ENCODE measurements around the gene ACTMAP.

Gene ACTMAP

DNA sequence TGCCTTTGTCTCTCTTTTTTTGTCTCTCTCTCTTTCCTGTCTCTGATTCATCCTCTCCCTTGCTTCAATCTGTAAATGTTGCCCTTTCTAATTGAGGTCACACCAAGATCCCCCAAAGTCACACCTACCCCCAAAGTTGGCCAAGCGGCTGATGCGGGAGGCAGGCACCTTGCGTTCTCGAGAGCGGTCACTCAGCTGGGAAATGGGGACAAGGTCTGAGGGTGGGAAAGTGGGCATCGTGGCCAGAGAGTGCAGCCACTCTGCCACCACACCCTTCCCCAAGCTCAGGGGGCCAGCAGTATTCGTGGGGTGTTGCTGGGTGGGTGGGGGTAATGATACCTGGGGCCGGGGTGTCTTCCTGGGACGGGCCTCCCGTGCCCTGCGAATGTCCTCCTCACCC is 36.3 kb downstream of the ACTMAP start:
- no peak for FAIRE-seq
- TF ChIP-seq POLR2A (IDR thresholded peaks at IDR 0.05; ENCODE audit: low read depth, low read length) (no peak), POLR2AphosphoS5 (IDR thresholded peaks at IDR 0.05; ENCODE audit: low read depth, low read length) (no peak), TAF1 (IDR thresholded peaks at IDR 0.05; ENCODE audit: borderline replicate concordance, low read depth, low read length) (no peak)
- no peak for DNase-seq (ENCODE audit: insufficient read length)

DNA sequence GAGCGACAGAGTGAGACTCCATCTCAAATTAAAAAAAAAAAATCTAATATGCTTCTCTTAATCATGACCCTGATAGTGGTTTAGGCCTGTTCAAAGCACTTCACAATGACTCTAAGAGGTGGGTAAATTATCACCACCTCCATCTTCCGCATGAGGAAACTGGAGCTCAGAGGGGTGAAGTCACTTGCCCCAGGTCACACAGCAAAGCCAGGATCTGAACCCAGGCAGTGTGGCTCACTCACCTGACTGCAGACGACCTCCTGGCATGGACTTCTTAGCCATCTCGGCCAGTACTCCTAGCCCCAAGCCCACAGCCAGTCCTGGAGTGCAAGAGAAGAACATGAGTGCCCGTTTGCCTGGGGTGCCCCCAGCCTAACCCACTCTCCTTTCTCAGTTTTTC is 40.5 kb downstream of the ACTMAP start:
- FAIRE-seq (no peak), DNase-seq (ENCODE audit: insufficient read length) (no peak)
- TF ChIP-seq POLR2AphosphoS5 (IDR thresholded peaks at IDR 0.05; ENCODE audit: low read depth, low read length) (no peak), POLR2A (IDR thresholded peaks at IDR 0.05; ENCODE audit: low read depth, low read length) (no peak), TAF1 (IDR thresholded peaks at IDR 0.05; ENCODE audit: borderline replicate concordance, low read depth, low read length) (no peak)

DNA sequence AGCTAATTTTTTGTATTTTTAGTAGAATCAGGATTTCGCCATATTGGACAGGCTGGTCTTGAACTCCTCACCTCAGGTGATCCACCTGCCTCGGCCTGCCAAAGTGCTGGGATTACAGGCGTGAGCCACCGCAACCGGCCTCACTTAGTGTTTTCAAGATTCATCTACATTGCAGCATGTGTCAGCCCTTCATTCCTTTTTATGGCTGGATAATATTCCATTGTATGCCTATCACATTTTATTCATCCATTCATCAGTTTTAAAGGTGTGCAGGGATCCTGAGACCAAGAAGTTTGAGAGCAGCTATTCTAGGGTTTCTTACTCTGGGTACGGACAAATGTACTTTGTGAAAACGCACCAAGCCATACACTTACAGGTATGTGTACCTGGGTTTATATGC is 42.7 kb downstream of the ACTMAP start:
- TF ChIP-seq POLR2A (IDR thresholded peaks at IDR 0.05; ENCODE audit: low read depth, low read length) (no peak), TAF1 (IDR thresholded peaks at IDR 0.05; ENCODE audit: borderline replicate concordance, low read depth, low read length) (no peak), POLR2AphosphoS5 (IDR thresholded peaks at IDR 0.05; ENCODE audit: low read depth, low read length) (no peak)
- FAIRE-seq: no peak

DNA sequence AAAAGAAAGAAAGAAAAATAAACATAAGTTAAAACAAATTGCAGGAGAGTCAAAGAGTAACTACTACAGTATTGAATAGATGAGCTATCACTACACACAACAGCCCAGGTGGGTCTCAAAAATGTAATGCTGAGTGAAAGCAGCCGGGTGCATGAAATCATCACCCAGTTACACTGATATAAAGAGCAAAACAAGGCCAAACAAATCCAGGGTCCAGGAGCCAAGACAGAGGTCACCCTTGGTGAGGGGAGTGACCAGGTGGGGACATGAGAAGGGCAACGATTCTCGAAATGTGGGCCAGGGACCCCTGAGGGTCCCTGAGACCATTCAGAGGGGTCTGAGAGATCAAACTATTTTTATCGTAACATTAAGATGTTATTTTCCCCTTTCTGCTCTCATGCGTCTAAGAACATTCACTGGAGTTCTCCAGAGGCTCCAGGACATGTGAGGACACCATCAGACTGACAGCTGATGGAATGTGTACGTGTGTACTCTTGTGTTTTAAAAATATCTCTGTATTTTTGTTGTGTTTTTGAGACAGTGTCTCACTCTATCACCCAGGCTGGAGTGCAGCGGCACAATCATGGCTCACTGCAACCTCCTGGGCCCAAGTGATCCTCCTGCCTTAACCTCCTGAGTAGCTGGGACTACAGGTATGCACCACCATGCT is 44.2 kb downstream of the ACTMAP start:
- DNase-seq (ENCODE audit: insufficient read length) (no peak), FAIRE-seq (no peak)
- TF ChIP-seq POLR2A (IDR thresholded peaks at IDR 0.05; ENCODE audit: low read depth, low read length): no peak
- no peak for TF ChIP-seq TAF1 (IDR thresholded peaks at IDR 0.05; ENCODE audit: borderline replicate concordance, low read depth, low read length)
- TF ChIP-seq POLR2AphosphoS5 (IDR thresholded peaks at IDR 0.05; ENCODE audit: low read depth, low read length): no peak

More for the DNA sequence above, 42.7 kb downstream of the ACTMAP start:
- no peak for DNase-seq (ENCODE audit: insufficient read length)

DNA sequence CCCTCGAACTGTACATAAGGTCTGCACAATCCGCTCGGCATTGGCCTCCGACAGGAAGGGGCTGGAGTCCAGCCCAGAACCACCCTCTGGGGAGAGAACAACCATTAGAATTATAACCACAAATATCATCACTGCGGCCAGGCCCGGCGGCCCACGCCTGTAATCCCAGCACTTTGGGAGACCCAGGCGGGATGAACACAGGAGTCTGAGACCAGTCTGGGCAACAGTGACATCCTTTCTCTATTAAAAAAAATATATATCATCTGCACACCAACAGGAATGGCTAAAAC is 45.0 kb downstream of the ACTMAP start:
- DNase-seq (ENCODE audit: insufficient read length) (no peak), FAIRE-seq (no peak)
- no peak for TF ChIP-seq TAF1 (IDR thresholded peaks at IDR 0.05; ENCODE audit: borderline replicate concordance, low read depth, low read length)
- TF ChIP-seq POLR2AphosphoS5 (IDR thresholded peaks at IDR 0.05; ENCODE audit: low read depth, low read length): no peak
- TF ChIP-seq POLR2A (IDR thresholded peaks at IDR 0.05; ENCODE audit: low read depth, low read length): no peak

DNA sequence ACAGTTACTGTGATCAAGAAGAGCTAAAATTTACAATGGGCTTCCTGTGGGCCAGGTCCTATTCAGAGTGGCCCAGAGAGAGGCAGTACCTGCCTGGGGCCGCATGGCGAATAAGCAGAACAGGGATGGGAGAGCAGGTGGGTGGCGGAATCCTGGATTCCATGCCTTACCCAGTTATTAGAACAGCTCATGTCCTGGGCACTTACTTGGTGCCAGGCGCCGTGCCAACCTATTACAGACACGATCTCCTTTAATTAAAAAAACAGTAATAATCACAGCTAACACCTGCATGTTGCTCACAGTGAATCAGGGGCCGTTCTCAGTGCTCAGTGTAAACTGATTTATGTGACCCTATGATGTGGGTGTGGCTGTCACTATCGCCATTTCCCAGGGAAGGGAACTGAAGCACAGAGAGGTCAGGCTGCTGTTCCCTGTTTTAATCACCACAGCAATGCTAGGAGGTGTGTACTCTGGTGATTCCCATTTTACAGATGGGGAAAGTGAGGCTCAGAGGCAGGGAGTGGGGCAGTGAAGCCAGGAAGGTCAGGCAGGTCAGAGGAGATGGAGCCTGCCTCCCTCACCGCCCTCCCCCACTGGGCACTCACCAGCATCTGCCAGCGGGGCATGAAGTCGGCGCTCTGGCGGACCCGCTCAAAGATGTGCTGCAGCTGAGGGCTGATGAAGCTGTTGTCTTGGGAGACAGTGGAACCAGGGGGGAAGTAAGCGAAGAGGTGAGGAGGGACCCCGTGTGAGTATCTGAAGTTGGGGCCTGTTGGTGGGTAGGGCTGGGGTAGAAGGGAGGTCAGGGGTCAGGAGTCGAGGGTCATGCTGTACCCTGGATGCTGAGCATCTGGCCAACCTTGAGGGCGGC is 45.6 kb downstream of the ACTMAP start:
- FAIRE-seq: no peak
- no peak for TF ChIP-seq TAF1 (IDR thresholded peaks at IDR 0.05; ENCODE audit: borderline replicate concordance, low read depth, low read length)
- no peak for TF ChIP-seq POLR2AphosphoS5 (IDR thresholded peaks at IDR 0.05; ENCODE audit: low read depth, low read length)
- no peak for TF ChIP-seq POLR2A (IDR thresholded peaks at IDR 0.05; ENCODE audit: low read depth, low read length)
- no peak for DNase-seq (ENCODE audit: insufficient read length)

DNA sequence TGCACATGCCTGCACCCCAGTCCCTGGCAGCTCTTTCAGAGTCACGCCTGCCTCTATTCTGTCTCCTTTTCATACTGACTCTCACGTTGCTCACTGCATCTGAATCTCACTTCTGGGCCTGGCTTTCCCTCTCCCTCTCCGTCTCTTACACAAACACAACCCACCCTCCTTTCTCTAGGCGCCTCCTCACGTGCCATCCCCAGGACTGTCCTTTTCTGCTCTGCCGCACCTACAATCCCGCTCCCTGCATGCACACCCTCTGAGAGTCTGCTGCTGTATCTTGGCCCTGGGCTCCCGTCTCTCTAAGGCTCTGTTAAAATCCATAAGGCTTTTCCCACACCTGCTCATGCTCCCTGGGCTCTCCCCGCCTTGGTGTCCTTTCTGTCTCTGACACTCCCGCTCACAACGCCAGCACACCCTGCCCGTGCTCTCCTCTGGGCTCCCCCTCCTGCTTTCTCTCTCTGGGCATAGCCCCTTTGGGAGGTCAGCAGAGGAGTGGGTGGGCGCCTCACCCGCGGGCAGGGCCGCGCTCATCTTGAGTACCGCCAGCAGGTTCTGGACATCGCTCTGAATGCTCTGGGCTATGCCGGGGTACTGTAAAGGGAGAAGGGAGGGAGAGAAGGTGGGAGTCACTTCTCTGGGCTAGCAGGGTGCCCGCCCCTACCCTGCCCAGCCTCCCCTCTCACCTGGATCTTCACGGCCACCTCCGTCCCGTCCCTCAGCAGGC is 47.1 kb downstream of the ACTMAP start:
- FAIRE-seq: no peak
- no peak for DNase-seq (ENCODE audit: insufficient read length)
- TF ChIP-seq POLR2A (IDR thresholded peaks at IDR 0.05; ENCODE audit: low read depth, low read length) (no peak), TAF1 (IDR thresholded peaks at IDR 0.05; ENCODE audit: borderline replicate concordance, low read depth, low read length) (no peak), POLR2AphosphoS5 (IDR thresholded peaks at IDR 0.05; ENCODE audit: low read depth, low read length) (no peak)

DNA sequence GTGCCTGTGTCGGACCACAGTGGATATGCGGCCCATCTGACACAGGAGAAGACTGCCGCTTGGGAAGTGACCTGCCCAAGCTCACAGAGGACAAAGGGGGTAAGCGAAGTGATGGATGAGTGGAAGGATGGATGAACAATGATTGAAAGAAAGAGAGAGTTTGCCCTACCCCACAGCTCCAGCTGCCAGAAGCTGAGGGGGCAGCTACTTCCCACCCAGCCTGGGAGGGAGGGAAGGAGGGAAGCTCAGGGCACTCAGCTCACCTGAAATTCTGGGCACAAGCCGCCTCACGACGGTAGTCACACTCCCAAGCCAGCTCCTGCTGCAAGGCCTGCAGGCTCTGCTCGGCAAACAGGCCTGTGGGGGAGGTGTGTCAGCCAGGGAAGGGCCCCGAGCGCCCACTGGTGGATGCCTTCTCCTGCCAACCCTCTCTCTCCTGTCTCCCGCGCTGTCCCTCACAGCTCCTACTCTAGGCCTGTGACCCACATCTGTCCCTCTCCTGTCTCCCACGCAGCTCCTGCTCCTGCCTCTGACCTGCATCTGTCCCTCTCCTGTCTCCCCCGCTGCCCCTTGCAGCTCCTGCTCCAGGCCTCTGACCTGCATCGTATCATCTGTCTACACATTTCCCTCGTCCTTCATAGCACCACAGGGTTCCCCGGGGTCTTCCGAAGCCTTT is 47.8 kb downstream of the ACTMAP start:
- FAIRE-seq: no peak
- DNase-seq (ENCODE audit: insufficient read length): no peak
- TF ChIP-seq TAF1 (IDR thresholded peaks at IDR 0.05; ENCODE audit: borderline replicate concordance, low read depth, low read length): no peak
- TF ChIP-seq POLR2A (IDR thresholded peaks at IDR 0.05; ENCODE audit: low read depth, low read length): no peak
- no peak for TF ChIP-seq POLR2AphosphoS5 (IDR thresholded peaks at IDR 0.05; ENCODE audit: low read depth, low read length)

DNA sequence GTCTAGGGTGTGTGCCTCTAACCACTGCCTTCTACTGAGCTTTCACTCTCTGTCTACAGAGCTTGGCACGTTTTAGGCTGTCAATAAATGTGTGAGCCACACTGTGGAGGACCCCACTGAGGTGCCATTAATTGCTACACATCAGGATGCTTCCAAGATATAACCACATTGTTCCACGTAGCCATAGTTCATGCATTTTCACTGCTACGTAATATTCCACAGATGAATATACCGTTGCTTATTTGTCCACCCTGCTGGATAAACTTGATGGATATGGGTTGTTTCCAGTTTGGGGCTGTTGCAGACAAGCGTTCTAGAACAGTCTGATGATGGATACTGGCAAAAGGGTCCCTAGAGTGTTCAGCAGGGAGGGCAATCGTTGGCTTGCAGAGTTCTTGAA is 48.5 kb downstream of the ACTMAP start:
- no peak for TF ChIP-seq POLR2AphosphoS5 (IDR thresholded peaks at IDR 0.05; ENCODE audit: low read depth, low read length)
- no peak for TF ChIP-seq POLR2A (IDR thresholded peaks at IDR 0.05; ENCODE audit: low read depth, low read length)
- TF ChIP-seq TAF1 (IDR thresholded peaks at IDR 0.05; ENCODE audit: borderline replicate concordance, low read depth, low read length): no peak
- FAIRE-seq: no peak
- no peak for DNase-seq (ENCODE audit: insufficient read length)

DNA sequence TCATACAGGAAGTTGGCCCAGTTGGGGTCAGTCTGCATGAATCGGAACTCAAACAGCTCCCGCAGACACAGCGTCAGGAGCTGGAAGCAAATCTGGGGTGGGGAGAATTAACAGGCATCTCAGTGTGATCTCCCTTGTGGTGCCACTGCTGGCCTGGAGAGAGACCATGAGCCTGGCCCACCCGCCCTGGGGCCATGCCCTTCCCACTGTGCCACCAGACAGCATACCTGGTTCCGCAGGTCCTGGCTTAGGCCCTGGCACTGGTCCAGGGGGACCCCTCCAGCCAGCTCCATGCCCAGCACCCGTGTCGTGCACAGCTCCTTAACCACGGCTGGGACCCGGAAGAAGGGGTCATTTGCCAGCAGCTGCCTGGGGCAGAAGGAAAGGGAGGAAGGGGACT is 50.2 kb downstream of the ACTMAP start:
- no peak for FAIRE-seq
- DNase-seq (ENCODE audit: insufficient read length): no peak
- TF ChIP-seq TAF1 (IDR thresholded peaks at IDR 0.05; ENCODE audit: borderline replicate concordance, low read depth, low read length) (no peak), POLR2AphosphoS5 (IDR thresholded peaks at IDR 0.05; ENCODE audit: low read depth, low read length) (no peak), POLR2A (IDR thresholded peaks at IDR 0.05; ENCODE audit: low read depth, low read length) (no peak)

DNA sequence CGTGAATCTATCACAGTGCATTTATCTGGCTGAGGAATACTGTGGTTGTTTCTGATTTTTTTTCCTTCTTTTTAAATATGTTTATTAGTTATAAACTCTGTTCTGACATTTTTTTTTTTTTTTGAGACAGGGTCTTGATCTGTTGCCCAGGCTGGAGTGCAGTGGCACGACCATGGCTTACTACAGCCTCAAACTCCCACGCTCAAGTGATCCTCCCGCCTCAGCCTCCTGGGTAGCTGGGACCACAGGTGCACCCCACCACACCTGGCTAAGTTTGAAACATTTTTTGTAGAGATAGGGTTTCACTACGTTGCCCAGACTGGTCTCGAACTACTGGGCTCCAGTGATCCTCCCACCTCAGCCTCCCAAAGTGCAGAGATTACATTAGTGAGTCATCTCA is 53.3 kb downstream of the ACTMAP start:
- TF ChIP-seq POLR2A (IDR thresholded peaks at IDR 0.05; ENCODE audit: low read depth, low read length) (no peak), TAF1 (IDR thresholded peaks at IDR 0.05; ENCODE audit: borderline replicate concordance, low read depth, low read length) (no peak), POLR2AphosphoS5 (IDR thresholded peaks at IDR 0.05; ENCODE audit: low read depth, low read length) (no peak)
- DNase-seq (ENCODE audit: insufficient read length): no peak
- no peak for FAIRE-seq

All from GM12892 (cell line).